ES-I3 (cell line): Measurements from ENCODE around the gene CGRRF1.

ENCODE experiments used
- H3K36me3 ChIP-seq: 2 replicates; pipeline ENCODE4 v1.6.1; 2013; ENCODE audit warnings: mild to moderate bottlenecking, low read length, control low read depth, moderate library complexity; ENCODE audit not compliant: insufficient read depth
- H3K4me1 ChIP-seq: 2 replicates; pipeline ENCODE4 v1.6.1; 2013; ENCODE audit warnings: mild to moderate bottlenecking, control low read depth, low read length; ENCODE audit not compliant: insufficient read depth
- H3K9ac ChIP-seq: 2 replicates; pipeline ENCODE4 v1.6.1; 2013; ENCODE audit warnings: low read depth, mild to moderate bottlenecking, low read length, moderate library complexity
- H3K9me3 ChIP-seq: 2 replicates; pipeline ENCODE4 v1.6.1; 2013; ENCODE audit warnings: mild to moderate bottlenecking, low read length, moderate library complexity; ENCODE audit not compliant: control insufficient read depth, insufficient read depth

Gene CGRRF1

GRCh38 chr14:54547583-54547982 lies 37.9 kb downstream of the CGRRF1 start:
- Histone ChIP-seq H3K36me3 (no peaks in the 10 kb centered on the region), H3K9ac (no peak overlapping the region), H3K9me3 (no peaks in the 10 kb centered on the region), H3K4me1 (no peaks in the 10 kb centered on the region; the same call in 1 of the 2 replicates)

- no peak overlapping the region for H3K9ac ChIP-seq
- no peaks in the 10 kb centered on the region; the same call in 1 of the 2 replicates for H3K4me1 ChIP-seq
- no peaks in the 10 kb centered on the region for H3K9me3 ChIP-seq
- H3K36me3 ChIP-seq = no peaks in the 10 kb centered on the region
These were observed 38.8 kb downstream of the CGRRF1 start for GRCh38 chr14:54548491-54548890.

GRCh38 chr14:54549862-54550261 lies 40.2 kb downstream of the CGRRF1 start:
- Histone ChIP-seq H3K36me3 (no peaks in the 10 kb centered on the region), H3K9me3 (no peaks in the 10 kb centered on the region), H3K9ac (no peak overlapping the region), H3K4me1 (no peaks in the 10 kb centered on the region; the same call in 1 of the 2 replicates)

- no peak overlapping the region for H3K9ac ChIP-seq
- H3K36me3 ChIP-seq = no peaks in the 10 kb centered on the region
- no peaks in the 10 kb centered on the region; the same call in 1 of the 2 replicates for H3K4me1 ChIP-seq
- H3K9me3 ChIP-seq = no peaks in the 10 kb centered on the region
These were observed 40.8 kb downstream of the CGRRF1 start for GRCh38 chr14:54550514-54550913.

- Histone ChIP-seq H3K4me1 (no peaks in the 10 kb centered on the region; the same call in 1 of the 2 replicates), H3K9me3 (no peaks in the 10 kb centered on the region), H3K9ac (no peak overlapping the region), H3K36me3 (no peaks in the 10 kb centered on the region)
These were observed 44.7 kb downstream of the CGRRF1 start for GRCh38 chr14:54554401-54554800.

GRCh38 chr14:54555651-54556050 lies 45.9 kb downstream of the CGRRF1 start:
- Histone ChIP-seq H3K4me1 (no peaks in the 10 kb centered on the region; the same call in 1 of the 2 replicates), H3K9ac (no peak overlapping the region), H3K36me3 (no peaks in the 10 kb centered on the region), H3K9me3 (no peaks in the 10 kb centered on the region)

GRCh38 chr14:54556535-54556934 lies 46.8 kb downstream of the CGRRF1 start:
- Histone ChIP-seq H3K9ac (no peak overlapping the region), H3K36me3 (no peaks in the 10 kb centered on the region), H3K9me3 (no peaks in the 10 kb centered on the region), H3K4me1 (no peaks in the 10 kb centered on the region)

GRCh38 chr14:54562334-54562733 lies 52.6 kb downstream of the CGRRF1 start:
- Histone ChIP-seq H3K9ac (no peak overlapping the region), H3K36me3 (no peaks in the 10 kb centered on the region), H3K4me1 (no peaks in the 10 kb centered on the region), H3K9me3 (no peaks in the 10 kb centered on the region)

- H3K9ac ChIP-seq = peak overlapping the region; percentile 93
- H3K36me3 ChIP-seq = no peaks in the 10 kb centered on the region
- H3K9me3 ChIP-seq = no peaks in the 10 kb centered on the region
- peaks cover 5% of the 10 kb centered on the region for H3K4me1 ChIP-seq
These were observed 54.6 kb downstream of the CGRRF1 start for GRCh38 chr14:54564071-54564867.

- H3K4me1 ChIP-seq = peaks cover 12% of the 10 kb centered on the region
- H3K9ac ChIP-seq = peak overlapping the region; percentile 93
- H3K36me3 ChIP-seq = no peaks in the 10 kb centered on the region
- H3K9me3 ChIP-seq = no peaks in the 10 kb centered on the region
These were observed 55.4 kb downstream of the CGRRF1 start for GRCh38 chr14:54564868-54565784.

- no peaks in the 10 kb centered on the region for H3K36me3 ChIP-seq
- H3K9ac ChIP-seq = peak overlapping the region; percentile 93
- no peaks in the 10 kb centered on the region for H3K9me3 ChIP-seq
- peaks cover 12% of the 10 kb centered on the region for H3K4me1 ChIP-seq
These were observed 56.2 kb downstream of the CGRRF1 start for GRCh38 chr14:54565785-54566409.

- H3K36me3 ChIP-seq = no peaks in the 10 kb centered on the region
- H3K9ac ChIP-seq = peak within 1 kb of the TSS; percentile 93
- H3K4me1 ChIP-seq = peaks cover 12% of the 10 kb centered on the region
- H3K9me3 ChIP-seq = no peaks in the 10 kb centered on the region
These were observed 56.9 kb downstream of the CGRRF1 start, which contains the start of gene SAMD4A for GRCh38 chr14:54566410-54567223. Gene SAMD4A, plus strand, starts transcription at chr14:54567128. Its CDS starts 789 bp downstream, at chr14:54567917.

GRCh38 chr14:54567224-54567638 lies 57.5 kb downstream of the CGRRF1 start:
- peak overlapping the region; percentile 93 for H3K9ac ChIP-seq
- H3K36me3 ChIP-seq = no peaks in the 10 kb centered on the region
- H3K9me3 ChIP-seq = no peaks in the 10 kb centered on the region
- peaks cover 12% of the 10 kb centered on the region for H3K4me1 ChIP-seq
